RWPE2 (cell line): ENCODE results near the gene RBMS3.

ENCODE experiments used
- ATAC-seq: fragments of 200-7000 bp; cut with Tn5 transposase; 3 replicates; pipeline ENCODE4 v1.9.1; 2021; ENCODE audit warnings: low read depth
- DNase-seq: peaks from one replicate; pipeline ENCODE4 v3.0.0-alpha.2; 2020; ENCODE audit warnings: low spot score
- H3K27ac ChIP-seq: fragments of 450-650 bp; 2 replicates; pipeline ENCODE4 v1.5.1; 2017; ENCODE audit warnings: mild to moderate bottlenecking; ENCODE audit not compliant: poor library complexity, severe bottlenecking
- H3K27me3 ChIP-seq: fragments of 250-450 bp; sonication (Bioruptor Pico); 2 replicates; pipeline ENCODE4 v1.5.1; 2021; ENCODE audit warnings: mild to moderate bottlenecking, moderate library complexity; ENCODE audit not compliant: insufficient read depth, poor library complexity, severe bottlenecking
- H3K36me3 ChIP-seq: fragments of 250-450 bp; sonication (Bioruptor Pico); 2 replicates; pipeline ENCODE4 v1.5.1; 2020; ENCODE audit warnings: low read depth, mild to moderate bottlenecking, moderate library complexity
- H3K4me1 ChIP-seq: fragments of 250-450 bp; sonication (Bioruptor Pico); 2 replicates; pipeline ENCODE4 v1.5.1; 2021; ENCODE audit warnings: mild to moderate bottlenecking, moderate library complexity; ENCODE audit not compliant: insufficient read depth, poor library complexity, severe bottlenecking
- H3K4me3 ChIP-seq: fragments of 250-450 bp; sonication (Bioruptor Pico); 2 replicates; pipeline ENCODE4 v1.5.1; 2021; ENCODE audit warnings: mild to moderate bottlenecking, moderate library complexity; ENCODE audit not compliant: severe bottlenecking
- H3K9me3 ChIP-seq: fragments of 250-450 bp; sonication (Bioruptor Pico); 2 replicates; pipeline ENCODE4 v1.5.1; 2021; ENCODE audit warnings: mild to moderate bottlenecking, moderate library complexity; ENCODE audit not compliant: severe bottlenecking
- CTCF ChIP-seq: fragments of 450-650 bp; IDR thresholded peaks from one replicate; pipeline ENCODE4 v1.5.1; 2017; ENCODE audit warnings: mild to moderate bottlenecking, moderate library complexity; ENCODE audit not compliant: poor library complexity, severe bottlenecking

Gene RBMS3

GRCh38 chr3:29583861-29584260 lies 303.0 kb downstream of the RBMS3 start:
- no peaks in the 10 kb centered on the region for H3K4me1 ChIP-seq
- no peak for DNase-seq
- ATAC-seq, result no peak
- no peak overlapping the region for H3K27ac ChIP-seq
- H3K9me3 ChIP-seq, result no peaks in the 10 kb centered on the region
- H3K4me3 ChIP-seq, result no peak overlapping the region
- no peaks in the 10 kb centered on the region for H3K36me3 ChIP-seq
- no peaks in the 10 kb centered on the region for H3K27me3 ChIP-seq
- no peak for TF ChIP-seq CTCF

- no peaks in the 10 kb centered on the region for H3K4me1 ChIP-seq
- H3K27ac ChIP-seq, result no peak overlapping the region
- TF ChIP-seq CTCF, result no peak
- H3K36me3 ChIP-seq, result no peaks in the 10 kb centered on the region
- H3K27me3 ChIP-seq, result no peaks in the 10 kb centered on the region
- ATAC-seq (no peak), DNase-seq (no peak)
- no peaks in the 10 kb centered on the region for H3K9me3 ChIP-seq
- H3K4me3 ChIP-seq, result no peak overlapping the region
Observed at GRCh38 chr3:29585368-29585767, 304.5 kb downstream of the RBMS3 start.

- Histone ChIP-seq H3K36me3 (no peaks in the 10 kb centered on the region), H3K9me3 (no peaks in the 10 kb centered on the region), H3K4me1 (no peaks in the 10 kb centered on the region), H3K27ac (no peak overlapping the region), H3K4me3 (no peak overlapping the region), H3K27me3 (no peaks in the 10 kb centered on the region)
- DNase-seq (no peak), ATAC-seq (no peak)
- TF ChIP-seq CTCF, result no peak
Observed at GRCh38 chr3:29587340-29587739, 306.5 kb downstream of the RBMS3 start.

- H3K36me3 ChIP-seq, result no peaks in the 10 kb centered on the region
- no peaks in the 10 kb centered on the region for H3K9me3 ChIP-seq
- no peak overlapping the region for H3K4me3 ChIP-seq
- no peaks in the 10 kb centered on the region for H3K27me3 ChIP-seq
- ATAC-seq (no peak), DNase-seq (no peak)
- no peak for TF ChIP-seq CTCF
- H3K27ac ChIP-seq, result no peak overlapping the region
- no peaks in the 10 kb centered on the region for H3K4me1 ChIP-seq
Observed at GRCh38 chr3:29590012-29590411, 309.1 kb downstream of the RBMS3 start.

GRCh38 chr3:29590461-29590860 lies 309.6 kb downstream of the RBMS3 start:
- no peaks in the 10 kb centered on the region for H3K27me3 ChIP-seq
- no peak for ATAC-seq
- H3K4me3 ChIP-seq, result no peak overlapping the region
- H3K36me3 ChIP-seq, result no peaks in the 10 kb centered on the region
- H3K4me1 ChIP-seq, result no peaks in the 10 kb centered on the region
- no peak for TF ChIP-seq CTCF
- DNase-seq, result no peak
- no peak overlapping the region for H3K27ac ChIP-seq
- H3K9me3 ChIP-seq, result no peaks in the 10 kb centered on the region
